Body of pancreas (tissue), 4 donors: ENCODE results near the gene EXD3. TPM values are rescaled to one million over a fixed set of nuclear protein-coding genes. Genes with fewer than 3 reads are reported as not detected.

Experiments
- ATAC-seq: fragments of 150-250 bp; one replicate; pipeline ENCODE4 v1.9.1; 2016
- DNase-seq, 4 donors: peaks; one replicate each; pipeline ENCODE4 v3.0.0-alpha.2; 2019
- H3K27ac ChIP-seq, 4 donors: fragments of 200-600 bp; sonication (generic); 1 replicate in 3 of 4; 2 replicates in 1 of 4; pipeline versions ENCODE4 v1.5.1 to v1.6.1; 2016 to 2019; ENCODE audit warnings: mild to moderate bottlenecking in 1 of 4, mixed read lengths in 1 of 4, moderate library complexity in 1 of 4
- H3K27me3 ChIP-seq, 2 donors: fragments of 200-600 bp; sonication (generic); one replicate each; pipeline ENCODE4 v1.6.0; 2016; ENCODE audit warnings: mild to moderate bottlenecking in 1 of 2
- H3K36me3 ChIP-seq, 2 donors: fragments of 200-600 bp; sonication (generic); replicated peaks in 1 of 2; 2 replicates each; pipeline ENCODE4 v1.5.1; 2016; ENCODE audit warnings: low read depth in 2 of 2; ENCODE audit not compliant: insufficient read depth in 1 of 2
- H3K4me1 ChIP-seq: fragments of 200-600 bp; sonication (generic); one replicate; pipeline ENCODE4 v1.6.0; 2016
- H3K4me3 ChIP-seq, 2 donors: fragments of 200-600 bp; sonication (generic); 1 replicate in 1 of 2; 2 replicates in 1 of 2; pipeline ENCODE4 v1.5.1; 2016 to 2019
- H3K9me3 ChIP-seq, 3 donors: fragments of 200-600 bp; sonication (generic); 1 replicate in 2 of 3; 2 replicates in 1 of 3; pipeline ENCODE4 v1.5.1; 2016
- CTCF ChIP-seq, 7 experiments: fragments of 450-650 bp in 4 of 7; fragments of 200-600 bp in 3 of 7; sonication (generic) in 3 of 7; IDR thresholded peaks; one replicate each; pipeline ENCODE4 v1.5.1; 2016 to 2019; ENCODE audit warnings: antibody characterized with exemption in 7 of 7
- POLR2A ChIP-seq, 3 donors: fragments of 450-650 bp; IDR thresholded peaks; one replicate each; pipeline ENCODE4 v1.6.1; 2016; ENCODE audit warnings: antibody characterized with exemption in 3 of 3, mild to moderate bottlenecking in 2 of 3
- WGBS, 2 donors: methylation state at CpG; one replicate each; pipeline ENCODE4 v1.1.5; 2017; 5-methylcytosine and 5-hydroxymethylcytosine counted together
- intact Hi-C: fragments of 100-400 bp; cut with DNase I; formaldehyde crosslinking; loops from one replicate; pipeline ENCODE4 v1.15.1; 2023
- total RNA-seq, 2 donors: library from RNA; depleted of rRNA; stranded (reverse); fragments of >200 nt; gene quantifications; one replicate each; pipeline ENCODE4 v1.1.0, GENCODE V29; 2016

The EXD3 gene
- total RNA-seq, 2 donors from 2014 or later: 23.3 to 34.9 TPM

- H3K4me3 ChIP-seq: no peak overlapping the region
- 20% methylated on average over 29 of the region's 29 CpGs for WGBS, 2 donors
- no peaks in the 10 kb centered on the region for H3K27me3 ChIP-seq
- ATAC-seq (peak; percentile 79), DNase-seq (peak; percentile 88 to 94 (median 90))
- H3K9me3 ChIP-seq: no peaks in the 10 kb centered on the region
- H3K27ac ChIP-seq: peak overlapping the region; percentile 84 to 95 (median 92)
- TF ChIP-seq CTCF (IDR thresholded peaks at IDR 0.05) (peak in 1 of 7 experiments; percentile 7), POLR2A (IDR thresholded peaks at IDR 0.05) (peak in 2 of 3 donors; percentile 79 to 84)
- H3K36me3 ChIP-seq: no peaks in the 10 kb centered on the region
- intact Hi-C loops: no loop called here
- H3K4me1 ChIP-seq: peaks cover 56% of the 10 kb centered on the region
Observed at GRCh38 chr9:137293482-137294090, 129.4 kb downstream of the EXD3 start.

GRCh38 chr9:137293094-137293481 is 129.9 kb downstream of the EXD3 start:
- peak overlapping the region; percentile 84 to 95 (median 92) for H3K27ac ChIP-seq
- TF ChIP-seq CTCF (IDR thresholded peaks at IDR 0.05) (no peak), POLR2A (IDR thresholded peaks at IDR 0.05) (no peak)

GRCh38 chr9:137286975-137287383 is 136.0 kb downstream of the EXD3 start:
- WGBS, 2 donors: 38 to 47% methylated on average over 12 to 14 of the region's 14 CpGs
- H3K36me3 ChIP-seq: no peaks in the 10 kb centered on the region
- no peaks in the 10 kb centered on the region for H3K27me3 ChIP-seq
- intact Hi-C loops: loop anchor here (10.0 kb wide), 2 partner anchors 158 to 238 kb away; partner anchors contain the start of gene ENTPD8
- DNase-seq: peak; percentile 87 to 88 (median 87)
- H3K27ac ChIP-seq: no peak overlapping the region
- no peak for TF ChIP-seq POLR2A (IDR thresholded peaks at IDR 0.05)
- peak; percentile 57 to 94 (median 86) for TF ChIP-seq CTCF (IDR thresholded peaks at IDR 0.05)
- H3K4me3 ChIP-seq: no peak overlapping the region
- peak; percentile 98 for ATAC-seq
- H3K4me1 ChIP-seq: no peaks in the 10 kb centered on the region
- H3K9me3 ChIP-seq: no peaks in the 10 kb centered on the region

More at GRCh38 chr9:137293094-137293481, 129.9 kb downstream of the EXD3 start:
- no peaks in the 10 kb centered on the region for H3K9me3 ChIP-seq
- no peaks in the 10 kb centered on the region for H3K27me3 ChIP-seq
- no peaks in the 10 kb centered on the region for H3K36me3 ChIP-seq
- DNase-seq: peak; percentile 57 to 76 (median 58)
- intact Hi-C loops: no loop called here
- peaks cover 51% of the 10 kb centered on the region for H3K4me1 ChIP-seq
- ATAC-seq: peak; percentile 19
- no peak overlapping the region for H3K4me3 ChIP-seq
- WGBS, 2 donors: 14 to 18% methylated on average over 9 to 15 of the region's 15 CpGs

- peaks cover 8% of the 10 kb centered on the region for H3K4me1 ChIP-seq
- no peaks in the 10 kb centered on the region for H3K27me3 ChIP-seq
- TF ChIP-seq CTCF (IDR thresholded peaks at IDR 0.05) (no peak), POLR2A (IDR thresholded peaks at IDR 0.05) (no peak)
- no peak overlapping the region for H3K4me3 ChIP-seq
- H3K36me3 ChIP-seq: no peaks in the 10 kb centered on the region
- DNase-seq (no peak), ATAC-seq (no peak)
- intact Hi-C loops: loop anchor here (5.0 to 10.0 kb wide), 3 partner anchors 126 to 243 kb away; partner anchors contain the start of gene ENTPD8
- no peak overlapping the region for H3K27ac ChIP-seq
- WGBS, 2 donors: 78 to 84% methylated on average over 7 to 23 of the region's 39 CpGs
- no peaks in the 10 kb centered on the region for H3K9me3 ChIP-seq
Observed at GRCh38 chr9:137281345-137282116, 141.4 kb downstream of the EXD3 start.
